GM19438 (cell line): Measurements from ENCODE around the gene RPAIN.
"Not testable (repeated sequence)": the region's sequence is repeated elsewhere in the genome, so short reads cannot be mapped to it uniquely, and the experiment has no call there.

Experiments
- ATAC-seq: cut with Tn5 transposase; IDR thresholded peaks from one replicate; pipeline ENCODE4 v1.9.1; 2021; ENCODE audit warnings: low read depth; ENCODE audit not compliant: unreplicated experiment

RPAIN gene

GRCh38 chr17:5425826-5426225 lies 5.8 kb downstream of the RPAIN start:
- no peak for ATAC-seq

DNA sequence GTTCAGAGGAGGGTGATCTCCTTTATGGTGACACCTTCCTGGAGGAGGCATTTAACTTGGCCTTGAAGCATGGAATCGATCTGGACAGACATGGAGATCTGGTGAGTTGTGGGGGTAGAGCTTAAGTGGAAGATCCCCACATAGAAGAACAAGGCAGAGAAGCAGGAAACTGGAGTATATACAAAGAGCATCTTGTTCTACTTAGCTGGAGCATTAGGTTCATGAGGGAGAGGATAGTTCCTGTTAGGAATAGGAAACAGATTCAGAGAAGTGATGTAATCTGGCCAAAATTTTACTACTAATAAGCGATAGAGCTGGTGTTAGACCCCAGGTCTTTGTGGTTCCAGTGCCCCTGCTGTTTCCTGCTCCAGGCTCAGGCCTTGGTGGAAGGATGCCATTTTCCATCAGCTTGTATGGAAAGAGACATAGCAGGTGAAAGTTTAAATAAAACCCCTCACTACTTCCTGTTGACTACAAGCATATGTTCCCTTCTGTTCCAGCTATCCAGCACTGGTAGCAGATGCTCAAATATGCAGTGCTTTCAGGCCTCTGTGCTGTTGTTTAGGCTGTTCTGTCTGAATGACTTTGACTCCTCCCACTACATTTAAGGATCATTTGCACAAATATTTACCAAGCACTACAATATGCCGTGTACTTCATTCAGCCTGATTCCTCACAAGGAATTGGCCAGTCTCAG lies 9.4 kb downstream of the RPAIN start:
- ATAC-seq, result no peak

GRCh38 chr17:5430413-5430999 lies 10.5 kb downstream of the RPAIN start:
- ATAC-seq, result no peak

- ATAC-seq, result not testable (repeated sequence)
These were observed 11.3 kb downstream of the RPAIN start for GRCh38 chr17:5431234-5431633.

GRCh38 chr17:5431949-5432556 lies 12.1 kb downstream of the RPAIN start:
- no peak for ATAC-seq

- no peak for ATAC-seq
These were observed 15.0 kb downstream of the RPAIN start for GRCh38 chr17:5434984-5435383.

DNA sequence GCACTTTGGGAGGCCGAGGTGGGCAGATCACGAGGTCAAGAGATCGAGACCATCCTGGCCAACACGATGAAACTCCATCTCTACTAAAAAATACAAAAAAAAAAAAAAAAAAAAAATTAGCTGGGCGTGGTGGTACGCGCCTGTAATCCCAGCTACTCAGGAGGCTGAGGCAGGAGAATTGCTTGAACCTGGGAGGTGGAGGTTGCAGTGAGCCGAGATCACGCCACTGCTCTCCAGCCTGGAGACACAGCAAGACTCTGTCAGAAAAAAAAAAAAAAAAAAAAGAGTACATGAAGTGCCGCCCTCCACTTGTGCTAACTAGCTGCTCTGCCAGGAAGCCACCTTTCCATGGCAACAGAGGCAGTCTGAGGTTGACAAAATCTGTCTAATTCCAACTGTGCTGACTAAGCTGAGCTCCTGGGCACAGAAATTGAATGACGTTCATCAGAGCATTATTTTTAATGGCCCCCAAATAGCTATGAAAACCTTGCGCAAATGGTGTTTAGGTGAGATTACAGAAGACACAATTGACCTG lies 15.9 kb downstream of the RPAIN start:
- ATAC-seq, result not testable (repeated sequence)

- no peak for ATAC-seq
These were observed 17.8 kb downstream of the RPAIN start for GRCh38 chr17:5437721-5438317.

DNA sequence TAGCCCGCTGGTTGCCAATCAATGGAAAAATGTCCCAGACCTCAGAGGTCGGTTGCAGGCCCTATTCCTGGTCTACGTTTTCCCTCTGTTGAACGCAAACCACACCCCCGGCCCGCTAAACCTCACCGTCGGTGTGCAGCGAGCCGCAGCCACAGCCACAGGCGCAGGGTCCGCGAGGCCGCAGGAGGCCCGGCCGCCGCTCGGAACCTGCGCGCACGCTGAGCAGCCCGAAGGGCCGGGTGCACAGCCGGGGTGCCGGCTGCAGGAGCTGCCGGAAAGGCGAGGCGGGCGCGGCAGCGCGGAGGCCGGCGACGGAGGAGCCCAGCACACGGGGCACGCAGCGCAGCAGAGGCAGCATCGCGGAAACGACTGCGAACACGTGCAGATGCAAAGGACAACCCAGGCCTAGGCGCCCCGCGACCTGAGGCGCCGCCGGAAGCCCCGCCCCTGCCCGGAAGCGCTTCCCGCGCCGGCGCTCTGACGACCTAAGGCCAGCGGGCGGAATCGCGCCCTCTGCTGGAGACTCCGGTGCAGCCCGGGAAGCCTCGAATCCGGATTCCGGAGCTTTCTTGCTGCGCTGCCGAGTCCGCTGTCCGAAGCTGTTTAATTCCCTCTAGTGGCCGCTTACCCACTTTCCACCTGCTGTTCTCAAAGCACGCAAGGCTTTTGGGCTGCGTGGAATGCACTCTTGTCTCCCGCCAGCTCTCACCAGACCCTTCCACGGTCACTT lies 18.9 kb downstream of the RPAIN start, which contains the start of gene C1QBP:
TSS of gene C1QBP (minus strand) at position 440 of the 730 bp plus-strand sequence. CDS start at position 358, 82 bp downstream.
- peak; percentile 75 for ATAC-seq

DNA sequence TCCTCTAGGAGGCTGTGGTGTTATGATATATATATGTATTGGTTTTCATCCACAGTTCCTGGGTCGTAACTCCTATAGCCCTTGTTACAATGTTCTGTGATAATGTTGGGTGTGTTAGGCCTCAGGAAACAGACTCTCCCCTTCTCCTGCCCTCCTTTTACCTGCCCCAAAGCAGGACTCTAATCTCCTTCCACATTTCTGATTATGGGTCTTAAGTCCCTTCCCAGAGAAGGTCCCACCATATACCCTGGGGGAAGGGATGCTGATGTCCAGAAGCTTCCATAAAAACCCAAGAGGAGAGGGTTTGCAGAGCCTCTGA lies 19.4 kb downstream of the RPAIN start:
- no peak for ATAC-seq

GRCh38 chr17:5443728-5444127 lies 23.7 kb downstream of the RPAIN start:
- ATAC-seq, result no peak

GRCh38 chr17:5444209-5444608 lies 24.2 kb downstream of the RPAIN start:
- no peak for ATAC-seq

DNA sequence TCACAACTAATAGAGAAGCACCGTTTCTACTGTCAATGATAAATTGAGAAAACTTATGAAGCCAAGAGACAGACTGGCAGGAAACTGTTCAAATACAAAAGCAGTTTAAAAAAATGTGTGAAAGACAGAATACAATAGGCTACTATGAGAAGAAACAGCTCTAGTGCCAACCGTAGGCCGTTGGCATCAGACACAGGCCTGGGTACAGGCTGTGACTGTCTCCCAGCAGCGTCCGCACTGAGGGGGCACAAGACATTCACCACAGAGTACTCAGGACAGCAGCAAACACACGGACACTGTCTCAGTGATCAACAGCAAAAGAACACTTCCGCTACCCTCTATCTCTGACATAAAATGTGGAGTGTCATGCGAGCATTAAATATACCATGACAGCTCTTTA lies 26.8 kb downstream of the RPAIN start:
- no peak for ATAC-seq

GRCh38 chr17:5464717-5465507 lies 44.9 kb downstream of the RPAIN start:
- ATAC-seq, result no peak

DNA sequence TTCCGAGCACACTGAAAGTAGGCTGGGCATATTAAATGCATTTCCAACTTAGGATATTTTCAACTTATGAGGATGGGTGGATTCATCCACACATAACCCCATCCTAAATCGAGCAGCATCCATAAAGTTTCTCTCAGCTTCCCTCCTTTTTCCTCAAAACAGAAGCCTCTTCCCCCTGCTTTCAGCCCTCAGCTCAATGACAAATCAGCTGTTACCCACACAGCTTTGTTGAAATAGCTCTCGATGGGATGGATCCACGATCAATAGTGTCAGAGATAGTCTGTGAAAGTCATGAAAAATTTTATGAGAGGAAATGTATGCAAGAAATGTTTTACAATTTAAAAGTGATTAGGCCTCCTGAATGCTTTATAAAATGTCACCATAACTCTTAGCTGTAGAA lies 46.3 kb downstream of the RPAIN start:
- ATAC-seq, result no peak

GRCh38 chr17:5467416-5467815 lies 47.4 kb downstream of the RPAIN start:
- ATAC-seq, result no peak

DNA sequence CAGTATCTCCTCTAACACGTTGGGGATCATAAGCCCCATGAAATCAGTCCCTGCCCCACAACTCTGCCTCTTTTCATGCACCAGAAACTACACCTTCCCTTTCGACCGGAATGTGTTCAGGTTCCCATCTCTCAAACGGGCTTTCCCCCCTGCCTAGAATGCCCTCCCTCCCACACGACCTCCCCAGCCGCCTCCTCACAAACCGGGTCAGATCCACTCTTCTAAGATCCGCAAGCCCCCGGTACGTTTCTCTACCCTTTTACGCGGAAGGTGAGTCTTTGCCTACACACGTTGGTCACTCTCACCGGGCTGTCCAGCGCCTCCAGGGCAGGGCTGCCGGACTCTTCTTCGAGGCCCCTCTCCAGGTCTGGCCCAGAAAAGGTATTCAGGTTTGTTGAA lies 48.1 kb downstream of the RPAIN start:
- ATAC-seq, result no peak

- no peak for ATAC-seq
These were observed 52.5 kb downstream of the RPAIN start for GRCh38 chr17:5472511-5472910.

DNA sequence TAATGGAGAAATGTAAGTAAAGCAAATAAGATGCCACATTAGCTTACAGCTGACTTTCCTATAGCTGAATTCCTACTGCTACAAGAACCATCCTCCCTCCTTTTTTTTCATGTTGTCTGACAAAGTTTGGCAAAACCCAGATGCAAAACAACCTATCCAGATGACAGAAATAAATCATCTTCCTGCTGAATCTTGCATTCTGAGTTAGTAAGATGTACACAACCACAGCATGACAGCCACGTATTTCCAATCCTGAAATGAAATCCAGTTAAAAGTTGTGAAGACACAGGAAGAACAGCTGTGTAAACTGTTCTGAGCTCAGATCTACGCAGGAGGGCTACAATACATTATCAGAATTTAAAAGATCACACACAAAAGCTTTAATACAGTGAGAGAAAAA lies 53.9 kb downstream of the RPAIN start:
- ATAC-seq, result no peak

DNA sequence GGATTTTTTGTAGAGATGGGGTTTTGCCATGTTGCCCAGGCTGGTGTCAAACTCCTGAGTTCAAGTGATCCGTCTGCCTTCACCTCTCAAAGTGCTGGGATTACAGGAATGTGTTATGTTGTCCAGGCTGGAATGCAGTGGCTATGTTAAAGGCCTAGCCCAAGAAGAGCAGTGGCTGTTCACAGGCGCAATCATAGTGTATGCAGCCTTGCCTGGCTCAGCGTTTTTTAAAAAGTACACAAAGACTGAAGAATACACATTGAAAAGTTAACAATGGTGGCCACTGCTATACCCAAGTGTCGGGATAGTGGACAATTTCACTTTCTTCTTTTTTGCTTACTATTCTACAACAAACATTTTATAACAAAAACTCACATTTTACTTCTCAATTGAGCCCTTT lies 59.0 kb downstream of the RPAIN start:
- no peak for ATAC-seq
